Peyer's patch (tissue), 4 donors: Measurements from ENCODE around the gene PHF10. TPM values are rescaled to one million over a fixed set of nuclear protein-coding genes. Genes with fewer than 3 reads are reported as not detected.
"Not testable (repeated sequence)": the region's sequence is repeated elsewhere in the genome, so short reads cannot be mapped to it uniquely, and the experiment has no call there.

Source experiments
- DNase-seq, 3 donors: peaks; one replicate each; pipeline ENCODE4 v3.0.0-alpha.2; 2017 to 2019
- H3K27ac ChIP-seq, 4 donors: fragments of 200-600 bp; sonication (generic); one replicate each; pipeline ENCODE4 v1.5.1; 2016 to 2019
- H3K27me3 ChIP-seq, 2 donors: fragments of 200-600 bp; sonication (generic); one replicate each; pipeline ENCODE4 v1.5.1; 2019
- H3K36me3 ChIP-seq, 3 donors: fragments of 200-600 bp; sonication (generic); one replicate each; pipeline ENCODE4 v1.5.1; 2016 to 2019
- H3K4me1 ChIP-seq, 4 donors: fragments of 200-600 bp; sonication (generic); one replicate each; pipeline ENCODE4 v1.5.1; 2016 to 2019
- H3K4me3 ChIP-seq, 4 donors: fragments of 200-600 bp; sonication (generic); 1 replicate in 3 of 4; 2 replicates in 1 of 4; pipeline ENCODE4 v1.5.1; 2016 to 2019; ENCODE audit warnings: mild to moderate bottlenecking in 1 of 4
- H3K9me3 ChIP-seq, 4 donors: fragments of 200-600 bp; sonication (generic); one replicate each; pipeline ENCODE4 v1.5.1; 2016 to 2019; ENCODE audit warnings: mild to moderate bottlenecking in 1 of 4
- POLR2A ChIP-seq, 2 donors: fragments of 450-650 bp; IDR thresholded peaks; one replicate each; pipeline ENCODE4 v1.5.1; 2017; ENCODE audit warnings: antibody characterized with exemption in 2 of 2, mild to moderate bottlenecking in 2 of 2, moderate library complexity in 2 of 2
- total RNA-seq, 4 donors: library from RNA; depleted of rRNA; stranded (reverse); fragments of >200 nt; gene quantifications; one replicate each; pipeline ENCODE4 v1.1.0, GENCODE V29; 2016
- TF ChIP-seq, protein P1 (sequence below), 6 experiments: fragments of 450-650 bp in 4 of 6; fragments of 200-600 bp in 2 of 6; sonication (generic) in 1 of 6; IDR thresholded peaks; one replicate each; pipeline ENCODE4 v1.5.1; 2017 to 2019; ENCODE audit warnings: antibody characterized with exemption in 6 of 6, mild to moderate bottlenecking in 3 of 6, moderate library complexity in 1 of 6

Gene PHF10
- total RNA-seq, 4 donors from 2014 or later: 23.3 to 46.0 (median 30.6) TPM

- peaks cover 0 to 7% (median 0%) of the 10 kb centered on the region in 3 donors for H3K36me3 ChIP-seq
- H3K27ac ChIP-seq: no peak overlapping the region
- no peaks in the 10 kb centered on the region for H3K27me3 ChIP-seq
- TF ChIP-seq, protein P1, sequence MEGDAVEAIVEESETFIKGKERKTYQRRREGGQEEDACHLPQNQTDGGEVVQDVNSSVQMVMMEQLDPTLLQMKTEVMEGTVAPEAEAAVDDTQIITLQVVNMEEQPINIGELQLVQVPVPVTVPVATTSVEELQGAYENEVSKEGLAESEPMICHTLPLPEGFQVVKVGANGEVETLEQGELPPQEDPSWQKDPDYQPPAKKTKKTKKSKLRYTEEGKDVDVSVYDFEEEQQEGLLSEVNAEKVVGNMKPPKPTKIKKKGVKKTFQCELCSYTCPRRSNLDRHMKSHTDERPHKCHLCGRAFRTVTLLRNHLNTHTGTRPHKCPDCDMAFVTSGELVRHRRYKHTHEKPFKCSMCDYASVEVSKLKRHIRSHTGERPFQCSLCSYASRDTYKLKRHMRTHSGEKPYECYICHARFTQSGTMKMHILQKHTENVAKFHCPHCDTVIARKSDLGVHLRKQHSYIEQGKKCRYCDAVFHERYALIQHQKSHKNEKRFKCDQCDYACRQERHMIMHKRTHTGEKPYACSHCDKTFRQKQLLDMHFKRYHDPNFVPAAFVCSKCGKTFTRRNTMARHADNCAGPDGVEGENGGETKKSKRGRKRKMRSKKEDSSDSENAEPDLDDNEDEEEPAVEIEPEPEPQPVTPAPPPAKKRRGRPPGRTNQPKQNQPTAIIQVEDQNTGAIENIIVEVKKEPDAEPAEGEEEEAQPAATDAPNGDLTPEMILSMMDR (IDR thresholded peaks at IDR 0.05): no peak
- no peak for TF ChIP-seq POLR2A (IDR thresholded peaks at IDR 0.05)
- peaks cover 0 to 42% (median 8%) of the 10 kb centered on the region in 4 donors for H3K4me1 ChIP-seq
- no peaks in the 10 kb centered on the region for H3K9me3 ChIP-seq
- no peak for DNase-seq
- peak overlapping the region in 1 of 4 donors; percentile 85 for H3K4me3 ChIP-seq
Observed at GRCh38 chr6:169700296-169700695, 24.0 kb downstream of the PHF10 start.

- H3K4me1 ChIP-seq: peaks cover 0 to 19% (median 0%) of the 10 kb centered on the region in 4 donors
- H3K36me3 ChIP-seq, H3K9me3 ChIP-seq, H3K4me3 ChIP-seq, DNase-seq, H3K27me3 ChIP-seq, H3K27ac ChIP-seq: not testable (repeated sequence)
- TF ChIP-seq, protein P1 (IDR thresholded peaks at IDR 0.05): peak in 2 of 6 experiments; percentile 20 to 21
Observed at GRCh38 chr6:169697115-169697514, 27.2 kb downstream of the PHF10 start.

DNA sequence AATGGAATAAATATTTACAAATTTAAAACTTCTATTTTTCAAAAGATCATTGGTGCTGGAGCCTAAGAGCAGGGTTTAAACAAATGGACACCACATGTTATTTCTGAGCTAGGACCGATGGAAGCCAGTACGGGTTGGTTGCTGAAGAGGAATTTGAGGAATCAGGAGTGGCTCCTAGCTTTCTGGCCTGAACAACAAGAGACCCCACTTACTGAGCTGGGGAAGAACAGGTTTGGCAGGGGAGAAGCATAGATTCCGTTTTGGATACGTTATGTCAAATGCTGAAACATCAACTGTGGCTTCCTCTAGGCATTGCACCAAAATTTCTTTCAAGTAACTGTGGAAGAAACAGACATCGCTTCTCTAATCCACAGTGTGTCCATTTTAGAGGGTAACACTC is 29.2 kb downstream of the PHF10 start:
- peak overlapping the region in 1 of 4 donors; percentile 1 for H3K27ac ChIP-seq
- H3K4me1 ChIP-seq: peaks cover 0 to 8% (median 0%) of the 10 kb centered on the region in 4 donors
- H3K27me3 ChIP-seq: no peaks in the 10 kb centered on the region
- TF ChIP-seq, protein P1 (IDR thresholded peaks at IDR 0.05): no peak
- no peak for TF ChIP-seq POLR2A (IDR thresholded peaks at IDR 0.05)
- H3K36me3 ChIP-seq: no peaks in the 10 kb centered on the region
- peaks cover 0 to 5% (median 0%) of the 10 kb centered on the region in 4 donors for H3K9me3 ChIP-seq
- no peak for DNase-seq
- H3K4me3 ChIP-seq: no peak overlapping the region

- no peaks in the 10 kb centered on the region for H3K36me3 ChIP-seq
- no peak overlapping the region for H3K4me3 ChIP-seq
- no peak for DNase-seq
- H3K27ac ChIP-seq: no peak overlapping the region
- H3K4me1 ChIP-seq: no peaks in the 10 kb centered on the region
- peaks cover 0 to 5% (median 0%) of the 10 kb centered on the region in 4 donors for H3K9me3 ChIP-seq
- no peak for TF ChIP-seq POLR2A (IDR thresholded peaks at IDR 0.05)
- TF ChIP-seq, protein P1 (IDR thresholded peaks at IDR 0.05): no peak
- no peaks in the 10 kb centered on the region for H3K27me3 ChIP-seq
Observed at GRCh38 chr6:169692516-169692915, 31.8 kb downstream of the PHF10 start.

DNA sequence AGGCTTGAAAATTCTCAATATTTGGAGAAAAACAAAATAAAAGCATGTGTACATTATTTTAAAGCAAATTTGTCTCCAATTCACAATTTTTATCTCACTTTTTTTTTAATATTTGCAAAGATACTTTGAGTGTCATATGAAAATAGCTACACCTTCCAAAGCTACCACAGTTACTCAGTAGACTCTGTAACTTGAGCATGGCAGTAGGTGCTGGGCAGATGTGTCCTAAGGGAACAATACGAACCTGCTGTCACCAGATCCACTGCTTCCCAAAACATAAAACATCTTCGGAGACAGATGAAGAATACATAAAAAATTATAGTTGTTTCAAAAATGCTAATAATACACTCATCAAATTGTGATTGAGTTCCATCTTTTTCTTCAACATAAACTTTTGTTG is 33.0 kb downstream of the PHF10 start:
- no peaks in the 10 kb centered on the region for H3K27me3 ChIP-seq
- no peaks in the 10 kb centered on the region for H3K4me1 ChIP-seq
- no peak for DNase-seq
- no peak overlapping the region for H3K4me3 ChIP-seq
- peaks cover 0 to 5% (median 0%) of the 10 kb centered on the region in 3 donors for H3K36me3 ChIP-seq
- H3K27ac ChIP-seq: no peak overlapping the region
- peaks cover 0 to 9% (median 0%) of the 10 kb centered on the region in 4 donors for H3K9me3 ChIP-seq
- no peak for TF ChIP-seq POLR2A (IDR thresholded peaks at IDR 0.05)
- TF ChIP-seq, protein P1 (IDR thresholded peaks at IDR 0.05): no peak

GRCh38 chr6:169689287-169689686 is 35.0 kb downstream of the PHF10 start:
- Histone ChIP-seq H3K9me3 (peaks cover 0 to 13% (median 0%) of the 10 kb centered on the region in 4 donors), H3K36me3 (peaks cover 0 to 12% (median 0%) of the 10 kb centered on the region in 3 donors), H3K27ac (no peak overlapping the region), H3K27me3 (no peaks in the 10 kb centered on the region), H3K4me1 (no peaks in the 10 kb centered on the region), H3K4me3 (no peak overlapping the region)
- no peak for DNase-seq
- TF ChIP-seq, protein P1 (IDR thresholded peaks at IDR 0.05): no peak
- TF ChIP-seq POLR2A (IDR thresholded peaks at IDR 0.05): no peak
